K562 (cell line): ENCODE results near the gene ZNF554. TPM values are rescaled to one million over a fixed set of nuclear protein-coding genes. Genes with fewer than 3 reads are reported as not detected.

Source experiments
- ATAC-seq: fragments of 200-7000 bp; cut with Tn5 transposase; 3 replicates; pipeline ENCODE4 v1.9.1; 2020; ENCODE audit warnings: moderate library complexity
- BruUV-seq: library from RNA; stranded (reverse); fragments of 400-500 nt; replicated peaks from 2 replicates; lab custom pipeline; 2021; lab: Mats Ljungman, UMichigan
- CTCF ChIA-PET: fragments of 300-600 bp; formaldehyde crosslinking; extraction: SDS; loops from one replicate; lab custom pipeline; 2021; ENCODE audit warnings: low intra/inter-chr PET ratio; lab: Yijun Ruan, JAX
- POLR2A ChIA-PET: fragments of 300-600, 350-650 bp; sonication (Branson Sonifier 250); formaldehyde crosslinking; extraction: SDS; loops from one replicate; lab custom pipeline; 2021; ENCODE audit warnings: antibody characterized with exemption, inconsistent platforms; lab: Yijun Ruan, JAX
- DNase-seq, 4 experiments: peaks; one replicate each; pipeline versions ENCODE4 v3.0.0 to v3.0.0-alpha.2; 2011 to 2018; ENCODE audit warnings: low spot score in 3 of 4, mixed read lengths in 3 of 4; ENCODE audit errors: extremely low read depth in 1 of 4
- FAIRE-seq: peaks from 2 replicates; lab custom pipeline; 2011; peaks lifted over from hg19 to GRCh38; lab: Jason Lieb, UNC
- H2AFZ ChIP-seq: 2 replicates; pipeline ENCODE4 v1.6.0; 2011; ENCODE audit warnings: low read depth, low read length, control low read depth, inconsistent platforms
- H3K27ac ChIP-seq: fragments of 200-600 bp; 3 replicates; pipeline ENCODE4 v1.8.0; 2011; ENCODE audit warnings: low read depth, mild to moderate bottlenecking, control low read depth, inconsistent platforms, low read length, moderate library complexity, mixed read lengths; ENCODE audit errors: extremely low read depth
- H3K27me3 ChIP-seq, 2 experiments: fragments of 300-600 bp in 1 of 2; 2 replicates in 1 of 2; 3 replicates in 1 of 2; pipeline versions ENCODE4 v1.6.0 to v1.8.0; 2011; ENCODE audit warnings: inconsistent platforms in 2 of 2, low read length in 2 of 2, mild to moderate bottlenecking in 1 of 2, mixed read lengths in 1 of 2, moderate library complexity in 1 of 2; ENCODE audit not compliant: control insufficient read depth in 2 of 2, insufficient read depth in 2 of 2
- H3K36me3 ChIP-seq: fragments of 300-600 bp; 3 replicates; pipeline ENCODE4 v1.8.0; 2011; ENCODE audit warnings: mild to moderate bottlenecking, low read length, inconsistent platforms; ENCODE audit not compliant: control insufficient read depth, insufficient read depth
- H3K4me1 ChIP-seq, 2 experiments: fragments of 200-600 bp in 1 of 2; replicated peaks in 1 of 2; 2 replicates in 1 of 2; 3 replicates in 1 of 2; pipeline versions ENCODE4 v1.5.1 to v1.8.0; 2011; ENCODE audit warnings: inconsistent platforms in 2 of 2, low read length in 2 of 2, mild to moderate bottlenecking in 1 of 2, mixed read lengths in 1 of 2, moderate library complexity in 1 of 2; ENCODE audit not compliant: control insufficient read depth in 2 of 2, insufficient read depth in 2 of 2
- H3K4me2 ChIP-seq: 2 replicates; pipeline ENCODE4 v1.6.1; 2011; ENCODE audit warnings: low read length, control low read depth, inconsistent platforms, mixed read lengths; ENCODE audit not compliant: insufficient read depth
- H3K4me3 ChIP-seq: fragments of 200-600 bp; sonication (generic), shearing (Covaris generic); 2 replicates; pipeline ENCODE4 v1.5.1; 2016; ENCODE audit warnings: control low read depth, inconsistent platforms
- H3K79me2 ChIP-seq: fragments of 200-600 bp; 3 replicates; pipeline ENCODE4 v1.8.0; 2011; ENCODE audit warnings: low read length, inconsistent platforms; ENCODE audit not compliant: control insufficient read depth, insufficient read depth
- H3K9ac ChIP-seq, 2 experiments: 2 replicates each; pipeline versions ENCODE4 v1.6.0 to v1.6.1; 2011; ENCODE audit warnings: low read depth in 2 of 2, low read length in 2 of 2, control low read depth in 1 of 2, inconsistent platforms in 1 of 2, mild to moderate bottlenecking in 1 of 2, mixed read lengths in 1 of 2; ENCODE audit not compliant: insufficient read depth in 1 of 2
- H3K9me1 ChIP-seq: one replicate; pipeline ENCODE4 v1.6.0; 2011; ENCODE audit warnings: inconsistent platforms, mild to moderate bottlenecking, low read length, moderate library complexity; ENCODE audit not compliant: control insufficient read depth, insufficient read depth
- H3K9me3 ChIP-seq: replicated peaks from 2 replicates; pipeline ENCODE4 v1.5.1; 2011; ENCODE audit warnings: low read depth, low read length, inconsistent platforms; ENCODE audit not compliant: control insufficient read depth, insufficient read depth
- H4K20me1 ChIP-seq: replicated peaks from 2 replicates; pipeline ENCODE4 v1.6.1; 2011; ENCODE audit warnings: low read length, inconsistent platforms, mixed read lengths; ENCODE audit not compliant: control insufficient read depth, insufficient read depth
- FOXJ2 ChIP-seq: fragments of 200-800 bp; sonication (Bioruptor generic); IDR thresholded peaks from 2 replicates; pipeline ENCODE4 v1.6.1; 2016; ENCODE audit warnings: missing genetic modification characterization, missing compliant biosample characterization
- ILK ChIP-seq: fragments of 450-650 bp; IDR thresholded peaks from 2 replicates; pipeline ENCODE4 v1.6.1; 2016; ENCODE audit warnings: missing genetic modification characterization, low read depth, mild to moderate bottlenecking, missing compliant biosample characterization, moderate library complexity, borderline replicate concordance
- POLR2G ChIP-seq: fragments of 200-400 bp; formaldehyde crosslinking; IDR thresholded peaks from 2 replicates; pipeline ENCODE4 v1.6.1; 2017; ENCODE audit warnings: low read depth, mild to moderate bottlenecking, antibody characterized with exemption, low read length, moderate library complexity
- RBM22 ChIP-seq: fragments of 200-400 bp; formaldehyde crosslinking; IDR thresholded peaks from 2 replicates; pipeline ENCODE4 v1.6.1; 2018; ENCODE audit warnings: low read length, low read depth; ENCODE audit not compliant: poor library complexity, severe bottlenecking
- ZNF76 ChIP-seq: fragments of 250-450 bp; sonication (Bioruptor Pico); IDR thresholded peaks from 2 replicates; pipeline ENCODE4 v1.4.0; 2020; ENCODE audit warnings: mild to moderate bottlenecking, moderate library complexity, borderline replicate concordance
- WGBS: fragments of 100-300 bp; shearing (Covaris generic); methylation state at CpG from one replicate; pipeline ENCODE4 v1.1.6; 2016; ENCODE audit warnings: low coverage, mixed read lengths; ENCODE audit not compliant: insufficient coverage; ENCODE audit errors: missing lambda C conversion rate; 5-methylcytosine and 5-hydroxymethylcytosine counted together
- in situ Hi-C: fragments of 300-500 bp; cut with MboI; formaldehyde crosslinking; loops from 4 replicates; pipeline ENCODE4 v1.15.0; 2018; ENCODE audit warnings: inconsistent platforms, mixed read lengths
- intact Hi-C: fragments of 100-400 bp; cut with micrococcal nuclease; formaldehyde crosslinking; loops from 2 replicates; pipeline ENCODE4 v1.14.2; 2022
- polyA plus RNA-seq, 8 experiments: library from polyadenylated mRNA; depleted of rRNA in 4 of 8; stranded (reverse) in 5 of 8; unstranded in 3 of 8; fragments of >200 nt; fragmentation: Nextera tagmentation in 2 of 8; fragmentation: Illumina TruSeq in 1 of 8; extraction: Ambion mirVana in 2 of 8; extraction: Trizol in 1 of 8; gene quantifications; 2 replicates each; pipeline versions ENCODE4 v1.2.1 to v1.2.3, GENCODE V29; 2011 to 2014; ENCODE audit warnings: inconsistent platforms in 1 of 8, missing spikeins in 1 of 8
- total RNA-seq, 7 experiments: library from RNA; depleted of rRNA in 6 of 7; stranded (reverse); fragments of >200 nt in 6 of 7; fragmentation: Illumina TruSeq in 2 of 7; extraction: Trizol in 2 of 7; gene quantifications; 2 replicates each; pipeline versions ENCODE4 v1.2.1 to v1.2.3, GENCODE V29; 2011 to 2021; ENCODE audit warnings: low replicate concordance in 1 of 7

ZNF554 gene
- total and polyA plus RNA-seq, 9 of the 15 experiments (the other 6 are each of a cell fraction or from before 2014, with no cell fraction given) = 0.07 to 1.8 (median 1.1) TPM

- H3K27me3 ChIP-seq = no peaks in the 10 kb centered on the region
- in situ Hi-C loops (no loop called here), intact Hi-C loops (no loop called here)
- H2AFZ ChIP-seq = no peak overlapping the region
- 98% methylated on average over 5 of the region's 16 CpGs for WGBS
- DNase-seq (no peak), ATAC-seq (no peak), FAIRE-seq (no peak)
- H4K20me1 ChIP-seq = no peaks in the 10 kb centered on the region
- ChIA-PET POLR2A (interaction anchor here (1.6 kb wide), 1 partner anchor 13 kb away, joined by 3 read pairs; no protein-coding TSS in a partner anchor), CTCF (no interaction called here)
- H3K4me3 ChIP-seq = no peak overlapping the region
- H3K9ac ChIP-seq = no peak overlapping the region
- no peak overlapping the region for H3K27ac ChIP-seq
- H3K4me1 ChIP-seq = peaks cover 0 to 19% of the 10 kb centered on the region in 2 experiments; a peak in 2 of 5 replicates
- BruUV-seq = no TSS peak
- H3K36me3 ChIP-seq = peaks cover 90% of the 10 kb centered on the region; the same call in 2 of the 3 replicates
- peaks cover 3% of the 10 kb centered on the region for H3K9me1 ChIP-seq
- no peaks in the 10 kb centered on the region for H3K79me2 ChIP-seq
- no peak for TF ChIP-seq ILK (tag)
- 0 out of 2 replicates have a peak, but pooled peaks have one; percentile 1 for TF ChIP-seq FOXJ2 (tag)
- TF ChIP-seq POLR2G = 0 out of 2 replicates have a peak, but pooled peaks have one; percentile 24
- TF ChIP-seq ZNF76 (CRISPR knock-in tag) = no peak
- no peak for TF ChIP-seq RBM22
- H3K4me2 ChIP-seq = no peak overlapping the region
- H3K9me3 ChIP-seq = no peaks in the 10 kb centered on the region
Observed at GRCh38 chr19:2798158-2798685, 21.4 kb upstream of the ZNF554 start.
